Neural cell (in vitro differentiated cells): ENCODE measurements around the gene SLN. TPM values are rescaled to one million over a fixed set of nuclear protein-coding genes. Genes with fewer than 3 reads are reported as not detected.

Experiments
- H2AFZ ChIP-seq: fragments of 200-600, 300-800 bp; sonication (generic), shearing (Covaris generic); 2 replicates; pipeline ENCODE4 v1.6.0; 2014; ENCODE audit warnings: low read depth, mild to moderate bottlenecking, antibody characterized with exemption, low read length, moderate library complexity
- H3F3A ChIP-seq: fragments of 200-600 bp; shearing (Covaris generic); 2 replicates; pipeline ENCODE4 v1.6.1; 2016; ENCODE audit warnings: mild to moderate bottlenecking, moderate library complexity, mixed read lengths, antibody characterized with exemption, low read length; ENCODE audit not compliant: insufficient read depth, poor library complexity, severe bottlenecking
- H3K27ac ChIP-seq: fragments of 200-600, 300-800 bp; sonication (generic), shearing (Covaris generic); 2 replicates; pipeline ENCODE4 v1.5.1; 2014; ENCODE audit warnings: mild to moderate bottlenecking, low read length, moderate library complexity
- H3K27me3 ChIP-seq: fragments of 300-800, 200-600 bp; sonication (generic), shearing (Covaris generic); 2 replicates; pipeline ENCODE4 v1.6.0; 2014; ENCODE audit warnings: mild to moderate bottlenecking, low read depth, low read length, moderate library complexity; ENCODE audit not compliant: insufficient read depth
- H3K36me3 ChIP-seq: fragments of 300-800, 200-600 bp; sonication (generic), shearing (Covaris generic); 2 replicates; pipeline ENCODE4 v1.5.1; 2014; ENCODE audit warnings: mild to moderate bottlenecking, antibody characterized with exemption, low read length, moderate library complexity; ENCODE audit not compliant: insufficient read depth
- H3K4me2 ChIP-seq: fragments of 300-800, 200-600 bp; sonication (generic), shearing (Covaris generic); 2 replicates; pipeline ENCODE4 v1.6.0; 2014; ENCODE audit warnings: mild to moderate bottlenecking, low read length
- H3K4me3 ChIP-seq: fragments of 300-800, 200-600 bp; sonication (generic), shearing (Covaris generic); 2 replicates; pipeline ENCODE4 v1.5.1; 2014; ENCODE audit warnings: mild to moderate bottlenecking, low read length, moderate library complexity
- H3K79me2 ChIP-seq: fragments of 200-600 bp; shearing (Covaris generic); replicated peaks from 2 replicates; pipeline ENCODE4 v1.6.0; 2014; ENCODE audit warnings: mild to moderate bottlenecking, low read length, moderate library complexity; ENCODE audit not compliant: insufficient read depth
- H3K9ac ChIP-seq: fragments of 300-800, 200-600 bp; sonication (generic), shearing (Covaris generic); 2 replicates; pipeline ENCODE4 v1.6.1; 2016; ENCODE audit warnings: mild to moderate bottlenecking, low read length, mixed read lengths
- H3K9me2 ChIP-seq: fragments of 200-600 bp; shearing (Covaris generic); 2 replicates; pipeline ENCODE4 v1.6.1; 2016; ENCODE audit warnings: mild to moderate bottlenecking, low read length, mixed read lengths; ENCODE audit not compliant: insufficient read depth
- H3K9me3 ChIP-seq: fragments of 200-600, 300-800 bp; sonication (generic), shearing (Covaris generic); 2 replicates; pipeline ENCODE4 v1.6.1; 2016; ENCODE audit warnings: mild to moderate bottlenecking, mixed run types, low read length, moderate library complexity, mixed read lengths
- H4K20me1 ChIP-seq: fragments of 200-600 bp; shearing (Covaris generic); 2 replicates; pipeline ENCODE4 v1.6.1; 2016; ENCODE audit warnings: mild to moderate bottlenecking, mixed run types; ENCODE audit not compliant: insufficient read depth
- EP300 ChIP-seq: fragments of 450-650 bp; conservative IDR thresholded peaks from 2 replicates; pipeline ENCODE4 v1.6.1; 2014; ENCODE audit warnings: antibody characterized with exemption, mild to moderate bottlenecking, moderate library complexity; ENCODE audit not compliant: poor library complexity, severe bottlenecking
- EZH2 ChIP-seq: fragments of 200-600, 300-800 bp; shearing (Covaris generic), sonication (generic); IDR thresholded peaks from 2 replicates; pipeline ENCODE4 v1.6.1; 2014; ENCODE audit warnings: antibody characterized with exemption, low read length, borderline replicate concordance, mild to moderate bottlenecking; ENCODE audit not compliant: insufficient read depth, poor library complexity, severe bottlenecking
- MXI1 ChIP-seq: fragments of 450-650 bp; conservative IDR thresholded peaks from 2 replicates; pipeline ENCODE4 v1.6.1; 2014; ENCODE audit warnings: antibody characterized with exemption, mild to moderate bottlenecking; ENCODE audit not compliant: poor library complexity, severe bottlenecking
- POLR2AphosphoS5 ChIP-seq: IDR thresholded peaks from 2 replicates; pipeline ENCODE4 v1.6.1; 2012
- RAD21 ChIP-seq: fragments of 450-650 bp; conservative IDR thresholded peaks from 2 replicates; pipeline ENCODE4 v1.6.1; 2014; ENCODE audit warnings: antibody characterized with exemption, mild to moderate bottlenecking, moderate library complexity
- SMC3 ChIP-seq: fragments of 450-650 bp; conservative IDR thresholded peaks from 2 replicates; pipeline ENCODE4 v1.6.1; 2014; ENCODE audit warnings: antibody characterized with exemption, mild to moderate bottlenecking, moderate library complexity; ENCODE audit not compliant: poor library complexity
- TAF1 ChIP-seq: IDR thresholded peaks from 2 replicates; pipeline ENCODE4 v1.6.1; 2012; ENCODE audit warnings: low read depth
- polyA plus RNA-seq: library from polyadenylated mRNA; depleted of rRNA; stranded (reverse); fragments of >200 nt; gene quantifications from 2 replicates; pipeline ENCODE4 v1.2.3, GENCODE V29; 2014
- TF ChIP-seq, protein P1 (sequence below): IDR thresholded peaks from 2 replicates; pipeline ENCODE4 v1.6.1; 2012; ENCODE audit warnings: borderline replicate concordance
- TF ChIP-seq, protein P2 (sequence below): fragments of 450-650 bp; IDR thresholded peaks from 2 replicates; pipeline ENCODE4 v1.5.1; 2014; ENCODE audit warnings: antibody characterized with exemption, mild to moderate bottlenecking, moderate library complexity; ENCODE audit not compliant: poor library complexity, severe bottlenecking

The SLN gene
- polyA plus RNA-seq, 1 donor from 2014 or later = not detected

DNA sequence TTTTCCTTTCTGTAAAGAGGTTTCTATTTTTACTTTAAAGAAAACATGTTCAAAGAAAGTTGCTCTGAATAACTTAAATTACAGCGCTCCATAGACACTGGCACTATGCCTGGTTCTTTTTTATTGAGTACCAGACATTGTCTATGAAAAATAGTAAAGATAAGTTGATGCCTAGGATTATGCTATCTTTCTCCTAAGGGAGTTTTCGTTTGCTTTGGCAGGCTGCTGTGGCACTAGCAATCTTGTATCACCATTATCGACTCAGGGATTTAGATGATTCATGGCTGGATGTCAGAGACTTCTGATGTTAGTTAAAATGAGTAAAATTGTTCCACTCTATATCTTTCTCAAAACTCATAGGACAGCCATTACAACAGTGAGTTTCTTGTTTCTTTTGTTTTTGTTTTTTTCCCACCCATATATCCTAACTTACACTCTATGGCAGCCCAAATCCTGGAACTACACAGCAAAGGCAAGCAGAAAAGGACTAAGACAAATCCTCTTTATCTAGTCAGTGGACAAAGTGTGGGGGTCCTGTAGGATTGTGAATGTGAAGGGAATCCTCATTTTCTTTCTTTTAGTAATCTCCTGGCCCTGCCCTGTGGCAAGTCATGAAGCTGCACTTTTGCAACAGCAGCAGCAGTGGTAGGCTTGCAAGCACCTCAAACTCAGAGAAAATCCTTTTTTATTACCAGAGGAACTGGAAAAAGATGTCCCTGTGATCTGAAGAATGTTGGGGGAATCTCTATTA is 20.7 kb downstream of the SLN start:
- no peak overlapping the region for H3K4me3 ChIP-seq
- no peaks in the 10 kb centered on the region for H3K9me3 ChIP-seq
- H3K9ac ChIP-seq = no peak overlapping the region
- H3K4me2 ChIP-seq = no peak overlapping the region
- H2AFZ ChIP-seq = no peak overlapping the region
- no peaks in the 10 kb centered on the region for H3K27me3 ChIP-seq
- TF ChIP-seq SMC3 (no peak), POLR2AphosphoS5 (no peak), TAF1 (no peak), EZH2 (no peak), MXI1 (no peak), RAD21 (no peak), EP300 (no peak)
- TF ChIP-seq, protein P1, sequence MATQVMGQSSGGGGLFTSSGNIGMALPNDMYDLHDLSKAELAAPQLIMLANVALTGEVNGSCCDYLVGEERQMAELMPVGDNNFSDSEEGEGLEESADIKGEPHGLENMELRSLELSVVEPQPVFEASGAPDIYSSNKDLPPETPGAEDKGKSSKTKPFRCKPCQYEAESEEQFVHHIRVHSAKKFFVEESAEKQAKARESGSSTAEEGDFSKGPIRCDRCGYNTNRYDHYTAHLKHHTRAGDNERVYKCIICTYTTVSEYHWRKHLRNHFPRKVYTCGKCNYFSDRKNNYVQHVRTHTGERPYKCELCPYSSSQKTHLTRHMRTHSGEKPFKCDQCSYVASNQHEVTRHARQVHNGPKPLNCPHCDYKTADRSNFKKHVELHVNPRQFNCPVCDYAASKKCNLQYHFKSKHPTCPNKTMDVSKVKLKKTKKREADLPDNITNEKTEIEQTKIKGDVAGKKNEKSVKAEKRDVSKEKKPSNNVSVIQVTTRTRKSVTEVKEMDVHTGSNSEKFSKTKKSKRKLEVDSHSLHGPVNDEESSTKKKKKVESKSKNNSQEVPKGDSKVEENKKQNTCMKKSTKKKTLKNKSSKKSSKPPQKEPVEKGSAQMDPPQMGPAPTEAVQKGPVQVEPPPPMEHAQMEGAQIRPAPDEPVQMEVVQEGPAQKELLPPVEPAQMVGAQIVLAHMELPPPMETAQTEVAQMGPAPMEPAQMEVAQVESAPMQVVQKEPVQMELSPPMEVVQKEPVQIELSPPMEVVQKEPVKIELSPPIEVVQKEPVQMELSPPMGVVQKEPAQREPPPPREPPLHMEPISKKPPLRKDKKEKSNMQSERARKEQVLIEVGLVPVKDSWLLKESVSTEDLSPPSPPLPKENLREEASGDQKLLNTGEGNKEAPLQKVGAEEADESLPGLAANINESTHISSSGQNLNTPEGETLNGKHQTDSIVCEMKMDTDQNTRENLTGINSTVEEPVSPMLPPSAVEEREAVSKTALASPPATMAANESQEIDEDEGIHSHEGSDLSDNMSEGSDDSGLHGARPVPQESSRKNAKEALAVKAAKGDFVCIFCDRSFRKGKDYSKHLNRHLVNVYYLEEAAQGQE = no peak
- TF ChIP-seq, protein P2, sequence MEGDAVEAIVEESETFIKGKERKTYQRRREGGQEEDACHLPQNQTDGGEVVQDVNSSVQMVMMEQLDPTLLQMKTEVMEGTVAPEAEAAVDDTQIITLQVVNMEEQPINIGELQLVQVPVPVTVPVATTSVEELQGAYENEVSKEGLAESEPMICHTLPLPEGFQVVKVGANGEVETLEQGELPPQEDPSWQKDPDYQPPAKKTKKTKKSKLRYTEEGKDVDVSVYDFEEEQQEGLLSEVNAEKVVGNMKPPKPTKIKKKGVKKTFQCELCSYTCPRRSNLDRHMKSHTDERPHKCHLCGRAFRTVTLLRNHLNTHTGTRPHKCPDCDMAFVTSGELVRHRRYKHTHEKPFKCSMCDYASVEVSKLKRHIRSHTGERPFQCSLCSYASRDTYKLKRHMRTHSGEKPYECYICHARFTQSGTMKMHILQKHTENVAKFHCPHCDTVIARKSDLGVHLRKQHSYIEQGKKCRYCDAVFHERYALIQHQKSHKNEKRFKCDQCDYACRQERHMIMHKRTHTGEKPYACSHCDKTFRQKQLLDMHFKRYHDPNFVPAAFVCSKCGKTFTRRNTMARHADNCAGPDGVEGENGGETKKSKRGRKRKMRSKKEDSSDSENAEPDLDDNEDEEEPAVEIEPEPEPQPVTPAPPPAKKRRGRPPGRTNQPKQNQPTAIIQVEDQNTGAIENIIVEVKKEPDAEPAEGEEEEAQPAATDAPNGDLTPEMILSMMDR = no peak
- H4K20me1 ChIP-seq = no peaks in the 10 kb centered on the region
- no peak overlapping the region for H3K27ac ChIP-seq
- no peaks in the 10 kb centered on the region for H3K79me2 ChIP-seq
- H3K9me2 ChIP-seq = no peaks in the 10 kb centered on the region
- no peaks in the 10 kb centered on the region for H3K36me3 ChIP-seq
- H3F3A ChIP-seq = no peaks in the 10 kb centered on the region

DNA sequence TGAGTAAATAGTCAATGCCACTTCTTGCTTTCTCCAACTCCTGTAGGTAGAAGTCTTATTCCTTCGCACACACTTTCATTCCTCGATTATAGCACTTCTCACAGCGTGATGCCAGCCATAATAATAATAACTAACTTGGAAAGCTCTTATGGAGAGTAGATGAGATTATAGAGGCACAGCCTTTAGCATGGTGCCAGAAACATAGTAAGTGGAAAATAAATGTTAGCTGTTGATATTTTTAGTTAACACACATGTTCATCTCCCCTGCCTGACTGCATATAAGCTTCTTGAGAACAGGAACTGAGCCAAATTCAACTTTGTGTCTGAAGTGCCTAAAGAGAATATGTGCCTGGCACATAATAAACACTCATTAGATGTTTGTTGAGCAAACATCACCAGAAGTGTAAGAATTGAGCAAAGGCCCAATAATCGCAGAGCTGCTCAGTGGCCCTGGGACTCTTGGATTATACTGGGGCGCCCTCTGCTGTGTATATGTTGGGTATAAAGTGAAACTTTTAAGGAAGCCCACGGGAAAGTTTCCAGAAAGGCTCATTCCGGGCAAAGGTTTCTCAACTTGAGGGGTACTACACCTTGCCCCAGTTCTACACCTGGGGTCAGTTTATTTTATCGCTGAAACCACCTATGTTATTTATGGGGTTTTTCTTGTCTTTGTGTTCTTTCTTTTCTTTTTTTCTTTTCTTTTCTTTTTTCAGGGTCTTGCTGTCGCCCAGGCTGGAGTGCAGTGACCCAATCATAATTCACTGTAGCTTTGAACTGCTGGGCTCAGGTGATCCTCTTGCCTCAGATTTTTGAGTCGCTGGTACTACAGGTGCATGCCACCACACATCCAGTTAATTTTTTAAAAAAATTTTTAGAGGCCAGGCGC is 22.3 kb downstream of the SLN start:
- TF ChIP-seq, protein P2 = peak; percentile 90
- TF ChIP-seq SMC3 = peak; percentile 97
- peak; percentile 95 for TF ChIP-seq RAD21
- TF ChIP-seq POLR2AphosphoS5 = peak; percentile 40
- no peak for TF ChIP-seq MXI1
- TF ChIP-seq, protein P1 = no peak
- no peak for TF ChIP-seq EZH2
- TF ChIP-seq EP300 = no peak
- no peak for TF ChIP-seq TAF1
- no peak overlapping the region for H3K4me3 ChIP-seq
- H3K36me3 ChIP-seq = no peaks in the 10 kb centered on the region
- no peak overlapping the region for H3K27ac ChIP-seq
- no peak overlapping the region for H3K4me2 ChIP-seq
- H3F3A ChIP-seq = no peaks in the 10 kb centered on the region
- no peaks in the 10 kb centered on the region for H3K9me2 ChIP-seq
- H3K27me3 ChIP-seq = no peaks in the 10 kb centered on the region
- no peak overlapping the region for H3K9ac ChIP-seq
- no peaks in the 10 kb centered on the region for H3K79me2 ChIP-seq
- H2AFZ ChIP-seq = no peak overlapping the region
- no peaks in the 10 kb centered on the region for H4K20me1 ChIP-seq
- H3K9me3 ChIP-seq = no peaks in the 10 kb centered on the region
